Fibroblast of lung (primary cell): ENCODE data around the gene USP36. TPM values are rescaled to one million over a fixed set of nuclear protein-coding genes. Genes with fewer than 3 reads are reported as not detected.
A peak's percentile ranks its signal among the peaks of the same experiment; 100 is the strongest.

Experiments used
- DNase-seq, 2 donors: peaks; one replicate each; pipeline versions ENCODE4 v3.0.0 to v3.0.0-alpha.2; 2010; ENCODE audit warnings: low read depth in 2 of 2
- H2AFZ ChIP-seq: 2 replicates; pipeline ENCODE4 v1.5.1; 2012; ENCODE audit warnings: low read length, control low read depth, inconsistent platforms
- H3K27ac ChIP-seq: 2 replicates; pipeline ENCODE4 v1.5.1; 2011; ENCODE audit warnings: low read length, control low read depth; ENCODE audit not compliant: insufficient read depth
- H3K27me3 ChIP-seq: 2 replicates; pipeline ENCODE4 v1.5.1; 2011; ENCODE audit warnings: mild to moderate bottlenecking, low read length; ENCODE audit not compliant: control insufficient read depth, insufficient read depth
- H3K36me3 ChIP-seq: 2 replicates; pipeline ENCODE4 v1.5.1; 2011; ENCODE audit warnings: low read length; ENCODE audit not compliant: control insufficient read depth, insufficient read depth
- H3K4me1 ChIP-seq: 2 replicates; pipeline ENCODE4 v1.5.1; 2011; ENCODE audit warnings: low read length; ENCODE audit not compliant: control insufficient read depth, insufficient read depth; ENCODE audit errors: extremely low read depth
- H3K4me2 ChIP-seq: 2 replicates; pipeline ENCODE4 v1.5.1; 2011; ENCODE audit warnings: low read length, control low read depth; ENCODE audit not compliant: insufficient read depth; ENCODE audit errors: extremely low read depth
- H3K4me3 ChIP-seq, 4 experiments: fragments of 200-600 bp in 1 of 4; sonication (generic) in 1 of 4; replicated peaks in 1 of 4; 2 replicates each; pipeline ENCODE4 v1.5.1; 2011 to 2016; ENCODE audit warnings: low read length in 4 of 4, low read depth in 3 of 4, mild to moderate bottlenecking in 3 of 4, control low read depth in 2 of 4, inconsistent platforms in 1 of 4, mixed read lengths in 1 of 4; ENCODE audit not compliant: insufficient read depth in 1 of 4; ENCODE audit errors: control extremely low read depth in 1 of 4
- H3K79me2 ChIP-seq: 2 replicates; pipeline ENCODE4 v1.5.1; 2012; ENCODE audit warnings: mild to moderate bottlenecking, low read length, inconsistent platforms; ENCODE audit not compliant: control insufficient read depth, insufficient read depth
- H3K9ac ChIP-seq: 2 replicates; pipeline ENCODE4 v1.5.1; 2011; ENCODE audit warnings: mild to moderate bottlenecking, low read length, control low read depth; ENCODE audit not compliant: insufficient read depth
- H3K9me3 ChIP-seq: 2 replicates; pipeline ENCODE4 v1.5.1; 2012; ENCODE audit warnings: low read depth, low read length; ENCODE audit not compliant: control insufficient read depth, insufficient read depth
- H4K20me1 ChIP-seq: 2 replicates; pipeline ENCODE4 v1.5.1; 2011; ENCODE audit warnings: low read length; ENCODE audit not compliant: control insufficient read depth, insufficient read depth; ENCODE audit errors: extremely low read depth
- EZH2 ChIP-seq: IDR thresholded peaks from 2 replicates; pipeline ENCODE4 v1.5.1; 2012; ENCODE audit warnings: low read length, control low read depth, mild to moderate bottlenecking; ENCODE audit errors: missing control alignments
- polyA plus RNA-seq, 2 donors: library from polyadenylated mRNA; depleted of rRNA in 1 of 2; stranded (reverse) in 1 of 2; unstranded in 1 of 2; fragments of >200 nt; gene quantifications; 2 replicates each; pipeline ENCODE4 v1.2.1, GENCODE V29; 2011 to 2012; ENCODE audit warnings: missing spikeins in 1 of 2
- total RNA-seq: library from RNA; depleted of rRNA; stranded (reverse); fragments of >200 nt; gene quantifications from 2 replicates; pipeline ENCODE4 v1.2.1, GENCODE V29; 2014
- TF ChIP-seq, protein P1 (sequence below), 2 donors: IDR thresholded peaks in 1 of 2; conservative IDR thresholded peaks in 1 of 2; 1 replicate in 1 of 2; 2 replicates in 1 of 2; pipeline ENCODE4 v1.5.1; 2011 to 2012; ENCODE audit warnings: low read length in 2 of 2, control low read depth in 1 of 2, inconsistent platforms in 1 of 2, low read depth in 1 of 2, mild to moderate bottlenecking in 1 of 2

The USP36 gene
- total and polyA plus RNA-seq, 2 donors (not counting 1 experiment from before 2014, with no cell fraction given) = 15.4 to 18.3 TPM

DNA sequence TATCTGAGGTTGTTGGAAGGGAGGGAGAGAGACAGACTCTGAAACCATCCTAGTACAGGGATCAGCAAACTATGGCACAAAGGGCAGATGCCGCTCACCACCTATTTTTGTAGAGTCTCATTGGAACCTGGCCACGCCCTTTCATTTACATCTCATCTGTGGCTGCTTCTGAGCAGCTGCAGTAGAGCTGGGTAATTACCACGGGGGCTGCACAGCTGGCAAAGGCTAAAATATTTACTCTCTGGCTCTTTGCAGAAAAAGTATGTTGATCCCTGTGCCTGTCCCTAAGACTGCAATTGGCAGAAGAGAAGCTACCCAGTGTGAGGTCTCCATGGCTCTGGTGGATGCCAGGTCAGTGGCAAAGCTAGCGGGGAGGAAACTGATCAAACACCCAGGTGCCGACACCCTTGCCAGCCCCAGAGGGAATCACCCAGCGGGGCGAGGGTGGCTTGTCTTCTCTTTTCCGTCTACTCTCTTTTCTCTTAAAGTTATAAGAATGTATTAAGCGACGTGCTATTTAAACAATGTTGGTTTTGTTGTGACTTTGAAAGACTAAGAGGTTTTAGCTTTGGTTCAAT is 48.4 kb upstream of the USP36 start:
- Histone ChIP-seq H3K9me3 (no peaks in the 10 kb centered on the region), H3K79me2 (peaks cover 96% of the 10 kb centered on the region), H3K4me2 (peak overlapping the region; percentile 11), H3K27ac (no peak overlapping the region), H3K4me1 (peaks cover 29% of the 10 kb centered on the region), H3K27me3 (no peaks in the 10 kb centered on the region), H2AFZ (no peak overlapping the region), H3K36me3 (peaks cover 25% of the 10 kb centered on the region), H3K9ac (no peak overlapping the region), H3K4me3 (no peak overlapping the region), H4K20me1 (peaks cover 2% of the 10 kb centered on the region)
- no peak for DNase-seq
- TF ChIP-seq EZH2 = no peak
- TF ChIP-seq, protein P1, sequence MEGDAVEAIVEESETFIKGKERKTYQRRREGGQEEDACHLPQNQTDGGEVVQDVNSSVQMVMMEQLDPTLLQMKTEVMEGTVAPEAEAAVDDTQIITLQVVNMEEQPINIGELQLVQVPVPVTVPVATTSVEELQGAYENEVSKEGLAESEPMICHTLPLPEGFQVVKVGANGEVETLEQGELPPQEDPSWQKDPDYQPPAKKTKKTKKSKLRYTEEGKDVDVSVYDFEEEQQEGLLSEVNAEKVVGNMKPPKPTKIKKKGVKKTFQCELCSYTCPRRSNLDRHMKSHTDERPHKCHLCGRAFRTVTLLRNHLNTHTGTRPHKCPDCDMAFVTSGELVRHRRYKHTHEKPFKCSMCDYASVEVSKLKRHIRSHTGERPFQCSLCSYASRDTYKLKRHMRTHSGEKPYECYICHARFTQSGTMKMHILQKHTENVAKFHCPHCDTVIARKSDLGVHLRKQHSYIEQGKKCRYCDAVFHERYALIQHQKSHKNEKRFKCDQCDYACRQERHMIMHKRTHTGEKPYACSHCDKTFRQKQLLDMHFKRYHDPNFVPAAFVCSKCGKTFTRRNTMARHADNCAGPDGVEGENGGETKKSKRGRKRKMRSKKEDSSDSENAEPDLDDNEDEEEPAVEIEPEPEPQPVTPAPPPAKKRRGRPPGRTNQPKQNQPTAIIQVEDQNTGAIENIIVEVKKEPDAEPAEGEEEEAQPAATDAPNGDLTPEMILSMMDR (conservative IDR thresholded peaks at IDR 0.05 in 1 of 2, IDR thresholded peaks at IDR 0.05 in 1 of 2; ENCODE audit: low read depth in 1 of 2, low read length in 2 of 2) = no peak

DNA sequence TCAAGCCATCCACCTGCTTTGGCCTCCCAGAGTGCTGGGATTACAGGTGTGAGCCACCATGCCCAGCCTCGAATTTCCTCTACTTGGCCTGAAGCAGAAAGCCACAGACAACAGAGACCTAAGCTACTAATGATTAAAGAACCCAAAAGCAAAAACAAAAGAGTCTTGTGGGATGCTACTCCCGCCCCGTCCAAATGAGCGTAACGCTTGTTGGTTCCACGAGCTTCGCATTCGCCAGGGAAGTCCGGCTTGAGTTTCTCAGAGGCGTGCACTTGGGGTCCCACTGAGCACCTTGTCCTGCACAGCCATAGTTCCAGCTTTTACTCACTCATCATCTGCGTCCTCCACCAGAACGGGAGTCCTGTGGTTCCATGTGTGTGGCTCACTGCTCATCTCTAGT is 46.3 kb upstream of the USP36 start:
- Histone ChIP-seq H3K4me1 (peaks cover 43% of the 10 kb centered on the region), H3K9me3 (no peaks in the 10 kb centered on the region), H2AFZ (no peak overlapping the region), H3K79me2 (peaks cover 83% of the 10 kb centered on the region), H3K27ac (no peak overlapping the region), H3K9ac (no peak overlapping the region), H3K27me3 (no peaks in the 10 kb centered on the region), H3K4me2 (no peak overlapping the region), H4K20me1 (no peaks in the 10 kb centered on the region), H3K4me3 (no peak overlapping the region), H3K36me3 (peaks cover 20% of the 10 kb centered on the region)
- TF ChIP-seq, protein P1 (conservative IDR thresholded peaks at IDR 0.05 in 1 of 2, IDR thresholded peaks at IDR 0.05 in 1 of 2; ENCODE audit: low read depth in 1 of 2, low read length in 2 of 2) = no peak
- TF ChIP-seq EZH2 = no peak
- no peak for DNase-seq

DNA sequence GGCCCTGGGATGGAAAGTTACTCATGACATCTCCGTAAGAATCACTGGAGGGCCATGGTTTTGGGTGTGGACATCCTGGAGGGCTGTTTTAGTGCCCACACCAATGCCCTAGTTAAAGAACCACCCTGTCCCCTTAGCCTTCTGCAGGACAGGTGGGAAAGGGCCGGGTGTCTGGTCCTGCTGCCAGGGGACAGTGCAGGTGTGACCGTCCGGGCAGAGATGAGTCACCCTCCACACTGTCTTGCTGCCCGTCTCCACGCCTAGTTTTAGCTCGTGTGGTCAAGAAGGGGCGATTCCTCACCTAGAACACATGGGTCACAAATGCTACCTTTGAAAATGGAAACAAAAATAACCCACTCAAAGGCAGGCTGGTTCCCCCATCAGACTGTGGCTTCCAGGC is 45.3 kb upstream of the USP36 start:
- H3K4me3 ChIP-seq = no peak overlapping the region
- peaks cover 45% of the 10 kb centered on the region for H3K4me1 ChIP-seq
- H2AFZ ChIP-seq = no peak overlapping the region
- H3K36me3 ChIP-seq = peaks cover 13% of the 10 kb centered on the region
- peak overlapping the region; percentile 22 for H3K27ac ChIP-seq
- TF ChIP-seq EZH2 = no peak
- TF ChIP-seq, protein P1 (conservative IDR thresholded peaks at IDR 0.05 in 1 of 2, IDR thresholded peaks at IDR 0.05 in 1 of 2; ENCODE audit: low read depth in 1 of 2, low read length in 2 of 2) = no peak
- no peak overlapping the region for H3K9ac ChIP-seq
- no peaks in the 10 kb centered on the region for H4K20me1 ChIP-seq
- H3K79me2 ChIP-seq = peaks cover 83% of the 10 kb centered on the region
- no peaks in the 10 kb centered on the region for H3K27me3 ChIP-seq
- H3K4me2 ChIP-seq = no peak overlapping the region
- H3K9me3 ChIP-seq = no peaks in the 10 kb centered on the region
- no peak for DNase-seq
